A172 (cell line): ENCODE data around the gene RNF126. TPM values are rescaled to one million over a fixed set of nuclear protein-coding genes. Genes with fewer than 3 reads are reported as not detected.
"Not testable (repeated sequence)": the region's sequence is repeated elsewhere in the genome, so short reads cannot be mapped to it uniquely, and the experiment has no call there.

Source experiments
- DNase-seq: peaks from one replicate; pipeline ENCODE4 v3.0.0-alpha.2; 2015; ENCODE audit warnings: low spot score
- total RNA-seq: library from RNA; depleted of rRNA; stranded (reverse); fragments of >200 nt; shearing (Covaris generic); gene quantifications from 2 replicates; pipeline ENCODE4 v1.2.3, GENCODE V29; 2014

The RNF126 gene
- total RNA-seq, 1 experiment from 2014 or later = 62.4 TPM

GRCh38 chr19:629961-630714, 32.9 kb downstream of the RNF126 start:
- DNase-seq = no peak

DNA sequence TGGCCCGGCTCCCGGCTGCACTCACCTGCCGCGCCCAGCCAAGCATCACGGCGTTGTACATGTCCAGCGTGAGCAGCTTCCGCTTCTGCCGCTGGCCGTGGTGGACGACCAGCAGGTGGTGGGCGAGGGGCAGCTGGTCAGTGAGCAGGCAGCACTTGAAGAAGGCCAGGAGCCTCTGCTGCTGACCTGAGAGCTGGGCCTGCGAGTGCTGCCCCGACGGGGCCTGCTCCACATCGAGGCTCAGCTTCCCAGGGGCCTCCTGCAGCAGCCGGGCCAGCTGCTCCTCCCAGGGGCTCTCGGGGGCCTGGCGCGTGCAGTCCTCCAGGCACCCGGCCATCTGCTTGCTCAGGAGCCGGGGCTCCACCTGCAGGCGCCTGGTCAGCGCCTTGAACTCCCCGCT, 33.5 kb downstream of the RNF126 start:
- not testable (repeated sequence) for DNase-seq

DNA sequence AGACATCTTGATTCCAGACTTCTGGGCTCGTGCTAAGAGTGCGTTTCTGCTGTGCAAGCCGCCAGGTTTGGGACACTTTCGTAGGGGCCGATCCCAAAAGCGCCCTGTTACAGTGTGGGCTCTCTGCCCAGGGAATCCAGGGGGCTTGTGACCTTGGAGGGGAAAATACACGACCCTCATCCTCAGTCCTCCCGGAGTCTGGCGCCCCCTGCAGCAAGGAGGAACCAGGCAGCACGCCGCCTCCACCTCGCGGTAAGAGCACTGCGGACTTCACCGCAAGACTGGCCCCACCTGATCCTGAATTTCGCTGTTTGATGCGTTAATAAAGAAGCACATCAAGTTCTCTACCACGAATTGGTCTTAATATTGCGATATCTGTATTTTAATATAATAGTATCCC, 34.8 kb downstream of the RNF126 start:
- no peak for DNase-seq

GRCh38 chr19:626566-626965, 36.4 kb downstream of the RNF126 start:
- not testable (repeated sequence) for DNase-seq

GRCh38 chr19:625257-625656, 37.8 kb downstream of the RNF126 start:
- DNase-seq = no peak

DNA sequence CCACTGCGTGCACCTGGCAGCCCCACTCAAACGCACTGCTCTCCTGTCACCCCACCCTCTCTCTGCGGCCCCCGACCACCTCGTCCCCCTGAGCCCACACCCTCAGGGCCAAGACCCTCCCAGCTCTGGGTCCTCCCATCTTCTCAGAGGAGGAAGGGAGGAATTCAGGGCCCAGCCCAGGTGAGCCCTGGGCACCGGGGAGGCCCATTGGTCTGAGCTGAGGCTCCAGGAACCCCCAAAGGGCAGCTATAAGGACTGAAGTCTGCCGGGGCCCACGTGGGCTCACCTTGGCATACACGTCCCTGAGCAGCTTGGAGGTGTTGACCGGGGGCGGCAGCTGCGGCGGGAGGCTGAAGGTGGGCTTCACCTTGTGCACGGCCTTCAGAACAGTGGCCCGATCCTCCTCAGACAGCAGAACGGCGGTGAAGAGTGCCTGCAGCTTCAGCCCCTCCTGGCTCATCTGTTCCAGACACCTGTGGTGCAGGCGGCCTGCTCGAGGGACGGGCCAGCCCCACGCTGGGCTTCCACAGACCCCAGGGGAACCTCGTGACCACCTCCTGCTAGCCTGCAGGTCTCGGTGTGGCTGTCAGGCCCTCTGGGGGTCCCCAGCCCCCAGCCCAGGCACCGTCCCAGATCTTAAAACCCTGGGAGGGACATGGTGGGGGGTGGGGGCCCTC, 38.4 kb downstream of the RNF126 start:
- DNase-seq = no peak

GRCh38 chr19:623974-624373, 39.0 kb downstream of the RNF126 start:
- DNase-seq = peak; percentile 93

DNA sequence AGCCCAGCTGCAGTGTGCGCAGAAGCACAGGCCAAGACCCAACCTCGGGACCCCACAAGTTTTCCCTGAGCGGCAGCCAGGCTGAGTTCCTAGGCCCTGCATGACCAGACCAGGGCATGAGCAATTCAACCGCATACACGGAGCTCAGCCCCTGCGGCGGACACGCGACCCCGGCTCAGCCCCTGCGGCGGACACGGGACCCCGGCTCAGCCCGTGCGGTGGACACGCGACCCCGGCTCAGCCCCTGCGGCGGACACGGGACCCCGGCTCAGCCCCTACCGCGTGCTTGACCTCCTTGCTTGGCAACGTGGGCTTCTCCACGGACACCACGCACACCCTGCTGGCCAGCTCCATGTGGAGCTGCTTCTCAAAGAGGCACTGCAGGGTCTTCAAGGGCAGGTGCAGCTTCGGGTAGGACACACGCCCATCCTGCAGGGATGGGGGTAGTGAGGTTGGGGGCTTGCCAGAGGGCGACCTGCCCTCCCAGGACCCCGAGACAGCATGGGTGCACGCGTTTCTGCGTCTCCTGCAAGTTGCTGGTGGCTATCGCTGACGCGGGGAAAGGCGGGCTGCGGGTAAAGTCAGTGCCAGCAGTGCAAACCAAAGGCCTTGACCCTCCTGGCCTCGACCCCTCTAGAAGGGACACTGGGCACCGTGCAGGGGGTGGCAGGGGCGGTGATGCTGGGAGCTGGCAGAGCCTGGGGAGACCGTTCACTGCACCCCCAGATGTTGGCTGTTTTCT, 39.7 kb downstream of the RNF126 start:
- DNase-seq = no peak

DNA sequence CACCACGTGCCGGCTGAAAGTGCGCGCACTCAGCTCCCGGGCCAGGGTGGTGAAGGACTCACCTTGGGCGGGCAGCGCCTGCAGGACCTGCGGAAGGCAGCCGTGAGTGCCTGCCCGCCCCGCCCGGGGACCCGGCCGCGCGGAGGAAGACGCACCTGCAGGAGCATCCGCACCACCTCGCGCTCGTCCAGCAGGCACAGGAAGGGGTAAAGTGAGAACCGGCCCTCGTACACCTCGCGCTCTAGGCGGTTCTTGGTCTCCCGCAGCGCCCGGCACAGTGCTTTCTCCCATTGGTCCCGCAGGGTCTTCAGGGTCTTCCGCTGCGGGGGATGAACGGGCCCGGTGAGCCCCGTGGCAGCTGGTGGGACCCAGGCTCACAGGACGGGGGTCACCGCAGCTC, 40.3 kb downstream of the RNF126 start:
- DNase-seq = no peak

DNA sequence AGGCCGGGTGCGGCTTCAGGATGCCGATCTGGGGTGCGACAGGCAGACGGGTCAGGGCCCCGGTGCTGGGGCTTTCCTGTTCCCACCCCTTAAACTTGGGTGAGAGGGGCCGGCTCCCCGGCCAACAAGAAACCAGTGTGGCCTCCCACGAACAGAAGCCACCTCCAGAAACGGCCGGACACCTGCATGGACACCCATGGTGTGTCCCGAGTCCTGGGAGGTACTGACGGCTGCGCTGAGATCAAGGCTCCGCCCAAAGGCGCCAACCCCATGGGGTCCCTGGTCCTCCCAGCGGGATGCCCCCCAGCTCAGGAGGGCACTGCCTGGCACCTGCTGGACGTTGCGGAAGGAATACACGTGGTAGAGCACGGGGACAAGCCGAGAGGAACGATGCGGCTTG, 41.2 kb downstream of the RNF126 start:
- no peak for DNase-seq

- DNase-seq = not testable (repeated sequence)
Measured at GRCh38 chr19:621191-621590, 41.8 kb downstream of the RNF126 start.

- no peak for DNase-seq
Measured at GRCh38 chr19:620166-620862, 42.7 kb downstream of the RNF126 start.

DNA sequence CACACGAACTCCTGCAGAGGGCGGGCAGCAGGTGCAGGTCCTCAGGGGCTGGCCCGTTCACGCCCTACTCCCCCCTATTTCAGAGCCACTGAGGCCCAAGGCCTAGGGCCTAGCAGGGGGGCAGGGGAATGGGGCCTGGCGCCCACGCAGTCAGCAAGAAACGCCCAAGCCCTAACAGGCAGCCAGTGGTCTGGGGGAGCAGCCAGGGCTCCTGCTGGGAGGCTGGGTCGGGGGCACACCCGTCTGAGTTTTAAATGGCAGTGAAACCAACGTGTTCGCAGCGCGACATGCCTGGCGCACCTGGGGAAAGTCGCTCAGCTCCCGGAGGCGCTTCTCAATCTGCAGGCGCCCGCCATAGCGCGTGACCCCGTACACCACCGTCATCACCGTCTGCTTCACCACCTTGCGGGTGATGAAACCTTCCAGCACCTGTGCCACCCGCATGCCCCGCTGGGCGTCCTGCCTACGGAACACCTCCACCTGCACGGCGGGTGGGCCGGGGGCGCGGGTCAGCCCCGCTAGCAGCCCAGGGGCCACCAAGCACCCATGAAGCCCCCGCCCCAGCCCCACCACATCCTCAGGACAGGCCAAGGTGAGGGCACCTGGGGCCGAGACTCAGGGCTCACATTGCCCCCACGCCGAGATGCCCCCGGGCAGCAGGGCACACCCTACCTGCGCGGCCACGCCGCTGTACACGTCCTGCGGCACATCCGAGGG, 43.6 kb downstream of the RNF126 start:
- DNase-seq = no peak

DNA sequence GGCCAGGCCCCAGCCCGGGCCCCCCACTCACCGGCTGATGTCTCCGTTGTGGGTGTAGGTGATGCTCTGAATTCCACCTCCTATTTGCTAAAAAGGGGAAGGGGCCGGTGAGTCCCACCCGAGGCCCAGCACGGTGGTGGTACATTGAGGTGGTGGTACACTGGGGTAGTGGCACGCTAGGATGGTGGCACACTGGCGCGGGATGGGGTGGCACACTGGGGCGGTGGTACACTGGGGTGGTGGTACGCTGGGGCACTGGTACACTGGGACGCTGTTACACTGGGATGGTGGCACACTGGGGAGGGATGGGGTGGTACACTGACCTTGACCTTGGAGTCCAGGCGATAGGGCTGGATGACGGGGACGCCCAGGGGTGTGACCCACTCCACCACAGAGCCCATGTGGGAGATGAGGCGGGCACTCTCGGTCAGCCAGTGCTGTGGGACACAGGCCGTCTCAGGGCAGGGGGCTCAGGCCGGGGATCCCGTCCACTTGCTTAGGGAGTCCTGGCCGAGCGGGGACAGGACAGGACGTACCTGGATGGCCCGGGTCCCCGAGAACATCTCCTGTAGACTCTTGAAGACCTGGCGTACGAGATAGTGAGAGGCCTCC, 44.2 kb downstream of the RNF126 start:
- DNase-seq = no peak

- no peak for DNase-seq
Measured at GRCh38 chr19:618247-618619, 44.8 kb downstream of the RNF126 start.

DNA sequence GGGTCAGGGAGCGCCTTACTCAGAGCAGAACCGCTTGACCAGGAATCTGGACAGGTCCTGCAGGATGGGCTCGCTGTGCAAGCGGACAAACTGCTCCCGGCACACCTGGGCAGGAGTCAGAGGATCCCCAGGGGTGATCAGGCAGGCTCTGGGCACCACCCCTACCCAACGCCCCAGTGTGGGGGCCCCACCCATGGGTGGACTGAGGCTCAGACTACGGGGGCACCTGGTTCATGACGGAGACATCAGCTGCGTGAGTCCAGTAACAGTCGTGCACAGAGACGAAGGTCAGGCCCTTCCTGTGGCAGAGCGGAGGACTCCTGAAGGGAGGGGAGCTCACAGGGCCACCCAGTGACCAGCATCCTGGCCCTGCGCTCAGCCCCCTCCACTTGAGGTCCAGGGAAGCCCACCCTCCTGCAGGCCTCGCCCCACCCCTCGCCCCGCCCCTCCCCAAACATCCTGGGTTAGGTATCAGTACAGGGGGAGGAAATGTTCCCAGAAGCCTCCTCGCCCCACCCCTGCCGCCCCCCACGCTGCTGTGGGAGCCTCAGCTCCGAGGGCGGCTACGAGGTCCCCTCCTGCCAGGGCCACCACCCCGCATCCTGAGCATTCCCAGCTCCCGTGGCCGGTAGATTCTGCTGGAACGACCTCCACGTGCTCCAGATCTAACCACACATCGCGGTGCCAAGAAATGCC, 45.3 kb downstream of the RNF126 start:
- no peak for DNase-seq

- DNase-seq = no peak
Measured at GRCh38 chr19:616747-617526, 46.1 kb downstream of the RNF126 start.

GRCh38 chr19:616062-616700, 46.8 kb downstream of the RNF126 start:
- DNase-seq = no peak

GRCh38 chr19:615619-616018, 47.4 kb downstream of the RNF126 start:
- DNase-seq = no peak
